K562 (cell line): ENCODE data around the gene POU3F3. TPM values are rescaled to one million over a fixed set of nuclear protein-coding genes. Genes with fewer than 3 reads are reported as not detected.

Experiments used
- CAMTA2 ChIP-seq: fragments of 250-450 bp; sonication (Bioruptor Pico); conservative IDR thresholded peaks from 2 replicates; pipeline ENCODE4 v1.5.1; 2022
- CBFA2T2 ChIP-seq: fragments of 450-650 bp; conservative IDR thresholded peaks from 2 replicates; pipeline ENCODE4 v1.6.1; 2017; ENCODE audit warnings: mild to moderate bottlenecking
- ETV6 ChIP-seq, 3 experiments: fragments of 150-350 bp in 1 of 3; sonication (generic) in 1 of 3; formaldehyde crosslinking in 1 of 3; IDR thresholded peaks; 2 replicates each; pipeline versions ENCODE4 v1.6.1 to v1.8.0; 2014 to 2022; ENCODE audit warnings: borderline replicate concordance in 2 of 3, low read depth in 2 of 3, antibody characterized with exemption in 1 of 3, low read length in 1 of 3, mild to moderate bottlenecking in 1 of 3, missing genetic modification reagents in 1 of 3
- KDM5B ChIP-seq: fragments of 200-600 bp; sonication (generic); IDR thresholded peaks from 2 replicates; pipeline ENCODE4 v1.6.1; 2012; ENCODE audit warnings: low read depth, mild to moderate bottlenecking, moderate library complexity, low read length, control low read depth, inconsistent platforms; ENCODE audit not compliant: insufficient replicate concordance
- PTTG1 ChIP-seq: fragments of 450-650 bp; IDR thresholded peaks from 2 replicates; pipeline ENCODE4 v1.6.1; 2016; ENCODE audit warnings: low read depth, mild to moderate bottlenecking, missing genetic modification characterization, missing compliant biosample characterization
- SNAPC5 ChIP-seq: fragments of 250-450 bp; sonication (Bioruptor Pico); IDR thresholded peaks from 2 replicates; pipeline ENCODE4 v1.8.0; 2021; ENCODE audit warnings: moderate library complexity, mild to moderate bottlenecking, inconsistent platforms
- ZNF23 ChIP-seq: fragments of 250-450 bp; sonication (Bioruptor Pico); IDR thresholded peaks from 2 replicates; pipeline ENCODE4 v1.4.0; 2020; ENCODE audit warnings: mild to moderate bottlenecking
- ZNF318 ChIP-seq, 2 experiments: fragments of 450-650 bp; IDR thresholded peaks; 2 replicates each; pipeline ENCODE4 v1.6.1; 2016; ENCODE audit warnings: mild to moderate bottlenecking in 2 of 2, borderline replicate concordance in 1 of 2, low read depth in 1 of 2, moderate library complexity in 1 of 2
- ZNF740 ChIP-seq, 3 experiments: fragments of 200-800 bp in 1 of 3; sonication (Bioruptor generic) in 1 of 3; sonication (generic) in 1 of 3; formaldehyde crosslinking in 1 of 3; IDR thresholded peaks; 2 replicates each; pipeline versions ENCODE4 v1.6.1 to v1.8.0; 2016 to 2022; ENCODE audit warnings: mild to moderate bottlenecking in 2 of 3, missing compliant biosample characterization in 2 of 3, missing genetic modification characterization in 2 of 3, missing genetic modification reagents in 1 of 3
- polyA plus RNA-seq, 8 experiments: library from polyadenylated mRNA; depleted of rRNA in 4 of 8; stranded (reverse) in 5 of 8; unstranded in 3 of 8; fragments of >200 nt; fragmentation: Nextera tagmentation in 2 of 8; fragmentation: Illumina TruSeq in 1 of 8; extraction: Ambion mirVana in 2 of 8; extraction: Trizol in 1 of 8; gene quantifications; 2 replicates each; pipeline versions ENCODE4 v1.2.1 to v1.2.3, GENCODE V29; 2011 to 2014; ENCODE audit warnings: inconsistent platforms in 1 of 8, missing spikeins in 1 of 8
- total RNA-seq, 7 experiments: library from RNA; depleted of rRNA in 6 of 7; stranded (reverse); fragments of >200 nt in 6 of 7; fragmentation: Illumina TruSeq in 2 of 7; extraction: Trizol in 2 of 7; gene quantifications; 2 replicates each; pipeline versions ENCODE4 v1.2.1 to v1.2.3, GENCODE V29; 2011 to 2021; ENCODE audit warnings: low replicate concordance in 1 of 7

POU3F3 gene
- total and polyA plus RNA-seq, 9 of the 15 experiments (the other 6 are each of a cell fraction or from before 2014, with no cell fraction given): not detected

- TF ChIP-seq ZNF318 (IDR thresholded peaks at IDR 0.05; ENCODE audit: borderline replicate concordance in 1 of 2, low read depth in 1 of 2) (no peak), ZNF23 (no peak), CBFA2T2 (no peak), CAMTA2 (CRISPR knock-in tag) (no peak), KDM5B (no peak), ETV6 (IDR thresholded peaks at IDR 0.05; ENCODE audit: borderline replicate concordance in 1 of 2, low read depth in 2 of 2, low read length in 1 of 2) (no peak), ETV6 (CRISPR knock-in tag; IDR thresholded peaks at IDR 0.05; ENCODE audit: borderline replicate concordance) (no peak), PTTG1 (tag) (no peak), SNAPC5 (no peak), ZNF740 (CRISPR knock-in tag; IDR thresholded peaks at IDR 0.05) (no peak), ZNF740 (tag; IDR thresholded peaks at IDR 0.05) (no peak)
- TF ChIP-seq, all 486 proteins: peak for 0
Measured at GRCh38 chr2:104860451-104860790, 6.5 kb downstream of the POU3F3 start (continued).
